Measurements from ENCODE around the gene HSD17B3.
A peak's percentile ranks its signal among the peaks of the same experiment; 100 is the strongest.
"Not testable (repeated sequence)": the region's sequence is repeated elsewhere in the genome, so short reads cannot be mapped to it uniquely, and the experiment has no call there.

HSD17B3 gene

DNA sequence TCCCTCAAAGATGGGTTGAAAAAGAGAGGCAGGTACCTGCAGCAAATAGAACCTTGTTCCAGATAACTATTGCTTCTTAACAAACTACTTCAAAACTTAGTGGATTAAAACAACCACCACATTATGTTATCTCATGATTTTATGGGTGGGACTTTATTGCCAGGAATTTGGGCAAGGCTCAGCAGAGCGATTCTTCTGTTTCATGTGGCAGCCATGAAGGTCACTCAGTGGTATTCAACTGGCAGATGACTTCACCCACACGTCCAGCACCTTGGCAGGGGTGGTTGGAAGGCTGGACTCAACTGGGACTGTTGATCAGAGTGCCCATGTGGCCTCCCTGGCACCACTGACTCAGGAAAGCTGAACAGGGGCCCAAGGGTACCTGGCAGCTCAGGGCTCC lies 112.0 kb downstream of the HSD17B3 start:
- DNase-seq (ENCODE audit: low read depth in 2 of 2), result no peak
- no peak overlapping the region for H3K4me3 ChIP-seq (replicated peaks in 1 of 2; ENCODE audit: low read depth in 2 of 2, low read length in 2 of 2)
- TF ChIP-seq, protein P1, sequence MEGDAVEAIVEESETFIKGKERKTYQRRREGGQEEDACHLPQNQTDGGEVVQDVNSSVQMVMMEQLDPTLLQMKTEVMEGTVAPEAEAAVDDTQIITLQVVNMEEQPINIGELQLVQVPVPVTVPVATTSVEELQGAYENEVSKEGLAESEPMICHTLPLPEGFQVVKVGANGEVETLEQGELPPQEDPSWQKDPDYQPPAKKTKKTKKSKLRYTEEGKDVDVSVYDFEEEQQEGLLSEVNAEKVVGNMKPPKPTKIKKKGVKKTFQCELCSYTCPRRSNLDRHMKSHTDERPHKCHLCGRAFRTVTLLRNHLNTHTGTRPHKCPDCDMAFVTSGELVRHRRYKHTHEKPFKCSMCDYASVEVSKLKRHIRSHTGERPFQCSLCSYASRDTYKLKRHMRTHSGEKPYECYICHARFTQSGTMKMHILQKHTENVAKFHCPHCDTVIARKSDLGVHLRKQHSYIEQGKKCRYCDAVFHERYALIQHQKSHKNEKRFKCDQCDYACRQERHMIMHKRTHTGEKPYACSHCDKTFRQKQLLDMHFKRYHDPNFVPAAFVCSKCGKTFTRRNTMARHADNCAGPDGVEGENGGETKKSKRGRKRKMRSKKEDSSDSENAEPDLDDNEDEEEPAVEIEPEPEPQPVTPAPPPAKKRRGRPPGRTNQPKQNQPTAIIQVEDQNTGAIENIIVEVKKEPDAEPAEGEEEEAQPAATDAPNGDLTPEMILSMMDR (IDR thresholded peaks at IDR 0.05; ENCODE audit: low read depth, low read length), result no peak

GRCh38 chr9:96189581-96189980 lies 112.4 kb downstream of the HSD17B3 start:
- DNase-seq (ENCODE audit: low read depth in 2 of 2), result not testable (repeated sequence)

GRCh38 chr9:96188571-96188970 lies 113.4 kb downstream of the HSD17B3 start:
- TF ChIP-seq, protein P1 (IDR thresholded peaks at IDR 0.05; ENCODE audit: low read depth, low read length), result no peak
- DNase-seq (ENCODE audit: low read depth in 2 of 2), result no peak
- H3K4me3 ChIP-seq (replicated peaks in 1 of 2; ENCODE audit: low read depth in 2 of 2, low read length in 2 of 2), result no peak overlapping the region

More at GRCh38 chr9:96189581-96189980, 112.4 kb downstream of the HSD17B3 start:
- not testable (repeated sequence) for H3K4me3 ChIP-seq (replicated peaks in 1 of 2; ENCODE audit: low read depth in 2 of 2, low read length in 2 of 2)

- DNase-seq (ENCODE audit: low read depth in 2 of 2), result no peak
- H3K4me3 ChIP-seq (replicated peaks in 1 of 2; ENCODE audit: low read depth in 2 of 2, low read length in 2 of 2), result no peak overlapping the region
- TF ChIP-seq, protein P1 (IDR thresholded peaks at IDR 0.05; ENCODE audit: low read depth, low read length), result no peak
These were observed 114.8 kb downstream of the HSD17B3 start for GRCh38 chr9:96187151-96187555.

- TF ChIP-seq, protein P1 (IDR thresholded peaks at IDR 0.05; ENCODE audit: low read depth, low read length), result no peak
- peak in 1 of 2 donors; percentile 10 for DNase-seq (ENCODE audit: low read depth in 2 of 2)
- H3K4me3 ChIP-seq (replicated peaks in 1 of 2; ENCODE audit: low read depth in 2 of 2, low read length in 2 of 2), result no peak overlapping the region
These were observed 115.4 kb downstream of the HSD17B3 start for GRCh38 chr9:96186591-96187011.

DNA sequence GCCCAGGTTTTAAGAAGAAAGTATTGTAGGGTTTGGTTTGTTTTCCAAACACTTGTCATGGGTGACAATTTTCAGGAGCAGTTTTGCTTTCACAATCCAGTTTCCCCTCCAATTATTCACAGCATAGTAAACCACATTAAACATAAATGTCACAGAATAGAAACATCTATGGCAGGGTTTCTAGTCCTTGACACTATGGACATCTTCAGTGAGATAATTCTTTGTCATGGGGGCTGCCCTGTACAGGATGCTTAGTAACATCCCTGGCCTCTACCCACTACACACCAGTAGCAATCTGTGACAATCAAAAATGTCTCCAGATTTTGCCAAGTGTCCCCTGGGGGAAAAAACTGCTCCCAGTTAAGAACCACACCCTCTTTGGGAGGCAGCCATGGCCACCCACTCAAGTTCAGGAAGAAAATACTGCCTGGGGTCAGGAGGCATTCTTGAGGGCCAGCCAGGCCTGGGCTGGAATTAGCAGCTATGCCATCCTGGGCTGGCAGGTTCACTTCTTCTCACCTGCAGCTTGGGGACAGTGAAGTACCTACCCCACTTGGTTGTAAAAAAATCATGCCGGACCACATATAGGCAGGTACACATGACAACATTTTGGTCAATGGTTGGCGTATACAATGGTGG lies 116.3 kb downstream of the HSD17B3 start:
- H3K4me3 ChIP-seq (replicated peaks in 1 of 2; ENCODE audit: low read depth in 2 of 2, low read length in 2 of 2), result no peak overlapping the region
- TF ChIP-seq, protein P1 (IDR thresholded peaks at IDR 0.05; ENCODE audit: low read depth, low read length), result no peak
- no peak for DNase-seq (ENCODE audit: low read depth in 2 of 2)

Measured in cardiac fibroblast (primary cell).